Erythroblast (primary cell): ENCODE measurements around the gene NELFCD.

ENCODE experiments used
- GATA1 ChIP-seq: IDR thresholded peaks from 2 replicates; pipeline ENCODE4 v1.6.1; 2011; ENCODE audit warnings: low read depth, mild to moderate bottlenecking, control low read depth, low read length, moderate library complexity
- POLR2A ChIP-seq: IDR thresholded peaks from 2 replicates; pipeline ENCODE4 v1.6.1; 2011; ENCODE audit warnings: mild to moderate bottlenecking, low read length

GRCh38 chr20:59013031-59013951, 32.2 kb downstream of the NELFCD start:
- TF ChIP-seq POLR2A (no peak), GATA1 (no peak)
